Loucy (cell line): ENCODE data around the gene TCEAL3.

Source experiments
- EZH2phosphoT487 ChIP-seq: fragments of 200-600 bp; IDR thresholded peaks from 2 replicates; pipeline ENCODE4 v1.6.1; 2018; ENCODE audit warnings: antibody characterized with exemption, mild to moderate bottlenecking, moderate library complexity, borderline replicate concordance
- TF ChIP-seq, protein P1 (sequence below): fragments of 200-600 bp; sonication (generic); conservative IDR thresholded peaks from 2 replicates; pipeline ENCODE4 v1.5.1; 2014; ENCODE audit warnings: mild to moderate bottlenecking, antibody characterized with exemption, low read length

DNA sequence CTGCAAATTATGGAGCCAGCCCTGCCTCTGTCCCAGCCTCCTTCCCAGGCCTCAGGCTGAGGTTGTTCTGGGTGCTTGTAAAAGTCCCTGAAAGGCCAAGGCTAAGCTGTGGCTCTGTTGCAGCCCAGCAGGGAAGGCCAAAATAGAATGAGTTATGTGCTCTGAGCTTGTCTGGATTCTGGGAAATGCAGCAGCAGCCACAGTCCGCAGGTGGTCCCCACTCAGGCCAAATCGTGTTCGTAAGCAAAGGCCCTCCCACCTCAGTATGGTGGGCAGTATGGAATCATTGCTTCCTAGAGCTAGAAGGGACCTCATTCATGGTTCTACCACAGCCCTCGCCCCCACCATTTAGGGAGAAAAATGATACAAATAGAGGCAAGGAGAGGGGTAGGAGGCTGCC is 16.3 kb downstream of the TCEAL3 start:
- TF ChIP-seq, protein P1, sequence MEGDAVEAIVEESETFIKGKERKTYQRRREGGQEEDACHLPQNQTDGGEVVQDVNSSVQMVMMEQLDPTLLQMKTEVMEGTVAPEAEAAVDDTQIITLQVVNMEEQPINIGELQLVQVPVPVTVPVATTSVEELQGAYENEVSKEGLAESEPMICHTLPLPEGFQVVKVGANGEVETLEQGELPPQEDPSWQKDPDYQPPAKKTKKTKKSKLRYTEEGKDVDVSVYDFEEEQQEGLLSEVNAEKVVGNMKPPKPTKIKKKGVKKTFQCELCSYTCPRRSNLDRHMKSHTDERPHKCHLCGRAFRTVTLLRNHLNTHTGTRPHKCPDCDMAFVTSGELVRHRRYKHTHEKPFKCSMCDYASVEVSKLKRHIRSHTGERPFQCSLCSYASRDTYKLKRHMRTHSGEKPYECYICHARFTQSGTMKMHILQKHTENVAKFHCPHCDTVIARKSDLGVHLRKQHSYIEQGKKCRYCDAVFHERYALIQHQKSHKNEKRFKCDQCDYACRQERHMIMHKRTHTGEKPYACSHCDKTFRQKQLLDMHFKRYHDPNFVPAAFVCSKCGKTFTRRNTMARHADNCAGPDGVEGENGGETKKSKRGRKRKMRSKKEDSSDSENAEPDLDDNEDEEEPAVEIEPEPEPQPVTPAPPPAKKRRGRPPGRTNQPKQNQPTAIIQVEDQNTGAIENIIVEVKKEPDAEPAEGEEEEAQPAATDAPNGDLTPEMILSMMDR, result no peak
- TF ChIP-seq EZH2phosphoT487, result no peak
